Endometrium (tissue), 2 donors: ENCODE results near the gene PTPRD.

ENCODE experiments used
- FAIRE-seq: peaks from 2 replicates; lab custom pipeline; 2012; peaks lifted over from hg19 to GRCh38; lab: Jason Lieb, UNC
- donor health status: control.
- donor health status: control.

The PTPRD gene

GRCh38 chr9:10052916-10053315, 559.9 kb downstream of the PTPRD start:
- no peak for FAIRE-seq

GRCh38 chr9:10052181-10052580, 560.6 kb downstream of the PTPRD start:
- no peak for FAIRE-seq

GRCh38 chr9:10050016-10050415, 562.8 kb downstream of the PTPRD start:
- no peak for FAIRE-seq

- no peak for FAIRE-seq
Measured at GRCh38 chr9:10048994-10049393, 563.8 kb downstream of the PTPRD start.

- FAIRE-seq, result no peak
Measured at GRCh38 chr9:10045598-10045997, 567.2 kb downstream of the PTPRD start.

GRCh38 chr9:10041726-10042229, 571.0 kb downstream of the PTPRD start:
- no peak for FAIRE-seq

GRCh38 chr9:10036095-10036494, 576.7 kb downstream of the PTPRD start:
- FAIRE-seq, result no peak

- no peak for FAIRE-seq
Measured at GRCh38 chr9:10032166-10032565, 580.6 kb downstream of the PTPRD start.

- FAIRE-seq, result no peak
Measured at GRCh38 chr9:10026443-10026984, 586.3 kb downstream of the PTPRD start.

- no peak for FAIRE-seq
Measured at GRCh38 chr9:10015755-10016154, 597.0 kb downstream of the PTPRD start.

- FAIRE-seq, result no peak
Measured at GRCh38 chr9:10014889-10015288, 597.9 kb downstream of the PTPRD start.

- no peak for FAIRE-seq
Measured at GRCh38 chr9:10009401-10009800, 603.4 kb downstream of the PTPRD start.

- FAIRE-seq, result no peak
Measured at GRCh38 chr9:10008101-10008799, 604.6 kb downstream of the PTPRD start.

- no peak for FAIRE-seq
Measured at GRCh38 chr9:10007356-10007755, 605.4 kb downstream of the PTPRD start.

GRCh38 chr9:10005206-10005605, 607.6 kb downstream of the PTPRD start:
- no peak for FAIRE-seq

- no peak for FAIRE-seq
Measured at GRCh38 chr9:10003047-10003446, 609.8 kb downstream of the PTPRD start.

GRCh38 chr9:10000669-10001068, 612.1 kb downstream of the PTPRD start:
- no peak for FAIRE-seq

- FAIRE-seq, result no peak
Measured at GRCh38 chr9:9998491-9999287, 614.1 kb downstream of the PTPRD start.

- no peak for FAIRE-seq
Measured at GRCh38 chr9:9997585-9997984, 615.2 kb downstream of the PTPRD start.

GRCh38 chr9:9996259-9996658, 616.5 kb downstream of the PTPRD start:
- FAIRE-seq, result no peak

- FAIRE-seq, result no peak
Measured at GRCh38 chr9:9992936-9993335, 619.9 kb downstream of the PTPRD start.

- FAIRE-seq, result no peak
Measured at GRCh38 chr9:9973062-9973461, 639.7 kb downstream of the PTPRD start.

GRCh38 chr9:9970514-9970913, 642.3 kb downstream of the PTPRD start:
- FAIRE-seq, result no peak
